A549 (cell line): ENCODE data around the gene CLMN. TPM values are rescaled to one million over a fixed set of nuclear protein-coding genes. Genes with fewer than 3 reads are reported as not detected.

Experiments used
- ATAC-seq, 2 experiments: fragments of 200-7000 bp in 1 of 2; fragments of >200 bp in 1 of 2; cut with Nextera tagmentation in 1 of 2; cut with Tn5 transposase in 1 of 2; 3 replicates each; pipeline versions ENCODE4 v1.8.0 to v1.9.1; 2018 to 2020; ENCODE audit warnings: mild to moderate bottlenecking in 1 of 2, moderate library complexity in 1 of 2
- CTCF ChIA-PET: fragments of 300-600 bp; sonication (Branson Sonifier 250); formaldehyde crosslinking; extraction: SDS; loops from one replicate; lab custom pipeline; 2021; ENCODE audit warnings: antibody characterized with exemption, inconsistent platforms; lab: Yijun Ruan, JAX
- POLR2A ChIA-PET: fragments of 350-600 bp; formaldehyde crosslinking; extraction: SDS; loops from one replicate; lab custom pipeline; 2021; ENCODE audit warnings: antibody characterized with exemption, inconsistent platforms; lab: Yijun Ruan, JAX
- DNase-seq, 2 experiments: peaks; one replicate each; pipeline versions ENCODE4 v3.0.0 to v3.0.0-alpha.2; 2011 to 2016; ENCODE audit warnings: low read depth in 1 of 2, low spot score in 1 of 2
- FAIRE-seq: peaks from 2 replicates; lab custom pipeline; 2011; peaks lifted over from hg19 to GRCh38; lab: Jason Lieb, UNC
- H3K27ac ChIP-seq, 2 experiments: fragments of >200 bp; sonication (Bioruptor Twin); formaldehyde crosslinking; 3 replicates each; pipeline ENCODE4 v1.5.1; 2016 to 2017
- H3K4me1 ChIP-seq: fragments of >200 bp; sonication (Bioruptor Twin); formaldehyde crosslinking; 3 replicates; pipeline ENCODE4 v1.6.1; 2016
- H3K4me2 ChIP-seq: fragments of >200 bp; sonication (Bioruptor Twin); formaldehyde crosslinking; 3 replicates; pipeline ENCODE4 v1.6.1; 2016
- H3K4me3 ChIP-seq: fragments of >200 bp; sonication (Bioruptor Twin); formaldehyde crosslinking; 3 replicates; pipeline ENCODE4 v1.5.1; 2016
- H3K9me3 ChIP-seq: fragments of >200 bp; sonication (Bioruptor Twin); formaldehyde crosslinking; 3 replicates; pipeline ENCODE4 v1.6.1; 2016
- BCL3 ChIP-seq: fragments of >200 bp; sonication (Bioruptor Twin); formaldehyde crosslinking; IDR thresholded peaks from 3 replicates; pipeline ENCODE4 v1.6.1; 2016
- BHLHE40 ChIP-seq: IDR thresholded peaks from 2 replicates; pipeline ENCODE4 v1.6.1; 2012; ENCODE audit warnings: low read depth, low read length, inconsistent platforms
- CEBPB ChIP-seq, 2 experiments: fragments of >200 bp in 1 of 2; sonication (Bioruptor Twin) in 1 of 2; formaldehyde crosslinking in 1 of 2; IDR thresholded peaks; 2 replicates each; pipeline ENCODE4 v1.6.1; 2012 to 2016
- CHD2 ChIP-seq: fragments of 150-350 bp; IDR thresholded peaks from 2 replicates; pipeline ENCODE4 v1.6.1; 2014; ENCODE audit warnings: low read length; ENCODE audit not compliant: partially characterized antibody
- EHF ChIP-seq: fragments of 250-450 bp; sonication (Bioruptor Pico); IDR thresholded peaks from 2 replicates; pipeline ENCODE4 v1.5.0; 2020; ENCODE audit warnings: mild to moderate bottlenecking
- FOSB ChIP-seq: fragments of 250-450 bp; sonication (Bioruptor Pico); IDR thresholded peaks from 2 replicates; pipeline ENCODE4 v1.5.0; 2020; ENCODE audit warnings: mild to moderate bottlenecking, moderate library complexity
- FOSL2 ChIP-seq, 2 experiments: fragments of 450-650 bp in 1 of 2; fragments of >200 bp in 1 of 2; sonication (Bioruptor Twin) in 1 of 2; formaldehyde crosslinking; IDR thresholded peaks; 2 replicates each; pipeline versions ENCODE4 v1.5.0 to v1.6.1; 2016 to 2020; ENCODE audit warnings: mild to moderate bottlenecking in 1 of 2, moderate library complexity in 1 of 2
- HDAC2 ChIP-seq: fragments of 200-600 bp; sonication (generic); IDR thresholded peaks from 2 replicates; pipeline ENCODE4 v1.6.1; 2016
- HOXB13 ChIP-seq: fragments of 250-450 bp; sonication (Bioruptor Pico); IDR thresholded peaks from 2 replicates; pipeline ENCODE4 v1.5.0; 2020; ENCODE audit warnings: low read depth, mild to moderate bottlenecking, moderate library complexity
- KDM5A ChIP-seq: fragments of 200-600 bp; sonication (generic); IDR thresholded peaks from 2 replicates; pipeline ENCODE4 v1.6.1; 2016; ENCODE audit warnings: antibody characterized with exemption, mild to moderate bottlenecking
- MAFK ChIP-seq: fragments of 450-650 bp; IDR thresholded peaks from 2 replicates; pipeline ENCODE4 v1.6.1; 2014; ENCODE audit not compliant: partially characterized antibody
- NFE2L2 ChIP-seq: fragments of 150-350 bp; conservative IDR thresholded peaks from 2 replicates; pipeline ENCODE4 v1.6.1; 2014; ENCODE audit warnings: low read length
- PBX3 ChIP-seq: IDR thresholded peaks from 2 replicates; pipeline ENCODE4 v1.6.1; 2012
- POLR2AphosphoS2 ChIP-seq: conservative IDR thresholded peaks from 2 replicates; pipeline ENCODE4 v1.6.1; 2012; ENCODE audit warnings: low read length, improper control_type of control experiment, inconsistent platforms
- RFX5 ChIP-seq: fragments of 450-650 bp; IDR thresholded peaks from 2 replicates; pipeline ENCODE4 v1.7.1; 2014; ENCODE audit warnings: antibody characterized with exemption, mild to moderate bottlenecking, moderate library complexity
- SMC3 ChIP-seq: fragments of >200 bp; sonication (Bioruptor Twin); formaldehyde crosslinking; IDR thresholded peaks from 3 replicates; pipeline ENCODE4 v1.6.1; 2018; ENCODE audit warnings: inconsistent platforms
- SREBF2 ChIP-seq: fragments of 450-650 bp; IDR thresholded peaks from 2 replicates; pipeline ENCODE4 v1.6.1; 2014; ENCODE audit warnings: mild to moderate bottlenecking, moderate library complexity
- ZFP36 ChIP-seq: fragments of 450-650 bp; IDR thresholded peaks from 2 replicates; pipeline ENCODE4 v1.6.1; 2014; ENCODE audit warnings: borderline replicate concordance; ENCODE audit not compliant: partially characterized antibody
- ZNF302 ChIP-seq: fragments of 250-450 bp; sonication (Bioruptor Pico); IDR thresholded peaks from 2 replicates; pipeline ENCODE4 v1.9.0; 2021; ENCODE audit warnings: inconsistent platforms, mild to moderate bottlenecking, moderate library complexity
- WGBS: methylation state at CpG from one replicate; pipeline ENCODE4 v1.1.6; 2017; ENCODE audit errors: missing lambda C conversion rate; 5-methylcytosine and 5-hydroxymethylcytosine counted together
- polyA plus RNA-seq, 4 experiments: library from polyadenylated mRNA; depleted of rRNA in 3 of 4; stranded (reverse); fragments of >200 nt; fragmentation: RNase III in 1 of 4; extraction: RNeasy Plus Mini Kit Qiagen cat#74134 plus additional on column Dnase treatment in 1 of 4; gene quantifications; 2 replicates in 3 of 4; 3 replicates in 1 of 4; pipeline ENCODE4 v1.2.3, GENCODE V29; 2011 to 2017
- TF ChIP-seq, protein P1 (sequence below): fragments of 200-600 bp; sonication (generic); IDR thresholded peaks from 2 replicates; pipeline ENCODE4 v1.6.1; 2016; ENCODE audit warnings: antibody characterized with exemption, mild to moderate bottlenecking, moderate library complexity
- TF ChIP-seq, protein P2 (sequence below): fragments of 450-650 bp; IDR thresholded peaks from 2 replicates; pipeline ENCODE4 v1.6.1; 2014; ENCODE audit warnings: antibody characterized with exemption

The CLMN gene
- polyA plus RNA-seq, 2 of the 4 experiments (the other 2 are of a cell fraction), result 2.9 to 10.6 TPM

- WGBS, result 92% methylated on average over 2 of the region's 2 CpGs
- no peak overlapping the region for H3K4me2 ChIP-seq
- H3K27ac ChIP-seq, result no peak overlapping the region
- peaks cover 7% of the 10 kb centered on the region for H3K4me1 ChIP-seq
- DNase-seq (no peak), ATAC-seq (no peak), FAIRE-seq (no peak)
- TF ChIP-seq SMC3, result no peak
- no peak for TF ChIP-seq CHD2
- no peak for TF ChIP-seq FOSB (CRISPR knock-in tag)
- no peak for TF ChIP-seq MAFK
- no peak for TF ChIP-seq KDM5A
- TF ChIP-seq SREBF2, result no peak
- TF ChIP-seq, protein P1, sequence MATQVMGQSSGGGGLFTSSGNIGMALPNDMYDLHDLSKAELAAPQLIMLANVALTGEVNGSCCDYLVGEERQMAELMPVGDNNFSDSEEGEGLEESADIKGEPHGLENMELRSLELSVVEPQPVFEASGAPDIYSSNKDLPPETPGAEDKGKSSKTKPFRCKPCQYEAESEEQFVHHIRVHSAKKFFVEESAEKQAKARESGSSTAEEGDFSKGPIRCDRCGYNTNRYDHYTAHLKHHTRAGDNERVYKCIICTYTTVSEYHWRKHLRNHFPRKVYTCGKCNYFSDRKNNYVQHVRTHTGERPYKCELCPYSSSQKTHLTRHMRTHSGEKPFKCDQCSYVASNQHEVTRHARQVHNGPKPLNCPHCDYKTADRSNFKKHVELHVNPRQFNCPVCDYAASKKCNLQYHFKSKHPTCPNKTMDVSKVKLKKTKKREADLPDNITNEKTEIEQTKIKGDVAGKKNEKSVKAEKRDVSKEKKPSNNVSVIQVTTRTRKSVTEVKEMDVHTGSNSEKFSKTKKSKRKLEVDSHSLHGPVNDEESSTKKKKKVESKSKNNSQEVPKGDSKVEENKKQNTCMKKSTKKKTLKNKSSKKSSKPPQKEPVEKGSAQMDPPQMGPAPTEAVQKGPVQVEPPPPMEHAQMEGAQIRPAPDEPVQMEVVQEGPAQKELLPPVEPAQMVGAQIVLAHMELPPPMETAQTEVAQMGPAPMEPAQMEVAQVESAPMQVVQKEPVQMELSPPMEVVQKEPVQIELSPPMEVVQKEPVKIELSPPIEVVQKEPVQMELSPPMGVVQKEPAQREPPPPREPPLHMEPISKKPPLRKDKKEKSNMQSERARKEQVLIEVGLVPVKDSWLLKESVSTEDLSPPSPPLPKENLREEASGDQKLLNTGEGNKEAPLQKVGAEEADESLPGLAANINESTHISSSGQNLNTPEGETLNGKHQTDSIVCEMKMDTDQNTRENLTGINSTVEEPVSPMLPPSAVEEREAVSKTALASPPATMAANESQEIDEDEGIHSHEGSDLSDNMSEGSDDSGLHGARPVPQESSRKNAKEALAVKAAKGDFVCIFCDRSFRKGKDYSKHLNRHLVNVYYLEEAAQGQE, result no peak
- no peak for TF ChIP-seq ZFP36
- no peak for TF ChIP-seq BHLHE40
- no peak for TF ChIP-seq EHF (CRISPR knock-in tag)
- no peak for TF ChIP-seq POLR2AphosphoS2
- no peak for TF ChIP-seq PBX3
- TF ChIP-seq ZNF302 (CRISPR knock-in tag), result no peak
- TF ChIP-seq FOSL2 (IDR thresholded peaks at IDR 0.05), result no peak
- no peak for TF ChIP-seq FOSL2 (CRISPR knock-in tag; IDR thresholded peaks at IDR 0.05)
- TF ChIP-seq RFX5, result no peak
- TF ChIP-seq CEBPB (IDR thresholded peaks at IDR 0.05), result no peak
- no peak for TF ChIP-seq HDAC2
- POLR2A ChIA-PET, result no interaction called here
- peaks cover 11% of the 10 kb centered on the region; the same call in 1 of the 3 replicates for H3K9me3 ChIP-seq
- CTCF ChIA-PET, result interaction anchor here (1.2 to 1.3 kb wide), 2 partner anchors 177 to 248 kb away, joined by 3 to 4 read pairs; no protein-coding TSS in a partner anchor
- H3K4me3 ChIP-seq, result no peak overlapping the region
These were observed 135.3 kb downstream of the CLMN start for GRCh38 chr14:95184413-95184790.

DNA sequence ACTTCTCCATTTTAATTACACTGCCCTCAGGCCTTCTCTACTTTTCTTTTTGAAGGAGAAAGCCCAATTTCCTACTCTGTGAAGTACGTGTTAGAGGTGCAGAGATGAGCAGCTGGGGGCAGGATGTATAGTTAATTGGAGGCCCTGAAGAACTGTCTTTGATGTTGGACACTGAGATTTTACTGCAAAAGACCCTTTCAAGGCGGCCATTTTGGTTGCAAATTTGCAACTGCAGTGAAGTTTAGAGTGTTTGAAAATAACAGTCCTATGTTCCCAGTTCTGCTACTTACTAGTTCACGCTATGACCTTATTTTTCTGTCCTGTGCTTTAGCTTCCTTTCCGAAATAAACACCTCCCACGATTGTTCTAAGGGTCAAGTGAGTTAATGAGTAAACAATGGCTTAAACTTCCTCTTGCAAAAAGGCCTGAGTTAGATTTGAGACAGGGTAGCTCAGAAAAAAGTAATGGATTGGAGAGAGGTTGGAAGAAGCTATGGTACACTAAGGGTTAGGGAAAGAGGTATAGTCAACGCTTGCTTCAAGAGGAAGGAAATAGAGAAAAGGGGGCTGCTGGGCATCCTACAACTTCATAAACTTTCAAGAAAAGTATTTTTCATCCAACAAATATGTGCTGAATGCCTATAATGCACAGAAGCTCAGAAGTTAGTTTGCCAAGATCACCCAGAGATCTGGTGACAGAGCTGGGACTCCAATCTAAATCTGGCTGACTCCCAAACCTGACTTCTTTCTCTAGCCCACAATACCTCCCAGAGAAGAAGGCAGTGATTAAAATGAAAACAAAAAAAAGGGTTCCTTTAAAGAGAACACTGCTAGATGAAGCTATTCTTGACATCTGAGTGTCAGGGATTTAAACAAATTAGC is 135.9 kb downstream of the CLMN start:
- ChIA-PET POLR2A (no interaction called here), CTCF (interaction anchor here (1.2 to 1.3 kb wide), 2 partner anchors 178 to 248 kb away, joined by 3 to 4 read pairs; no protein-coding TSS in a partner anchor)
- 61% methylated on average over 6 of the region's 6 CpGs for WGBS
- DNase-seq (no peak), ATAC-seq (no peak), FAIRE-seq (no peak)
- Histone ChIP-seq H3K4me1 (peaks cover 7% of the 10 kb centered on the region), H3K27ac (no peak overlapping the region), H3K9me3 (peaks cover 9% of the 10 kb centered on the region; the same call in 1 of the 3 replicates), H3K4me3 (no peak overlapping the region), H3K4me2 (peak overlapping the region; percentile 45)
- TF ChIP-seq HOXB13 (CRISPR knock-in tag), result no peak

GRCh38 chr14:95183082-95183481 is 136.6 kb downstream of the CLMN start:
- 0 out of 3 replicates have a peak, but pooled peaks cover 2% of the 10 kb centered on the region for H3K9me3 ChIP-seq
- no peak for ATAC-seq
- POLR2A ChIA-PET, result no interaction called here
- no peak for DNase-seq
- TF ChIP-seq NFE2L2 (no peak), ZNF302 (CRISPR knock-in tag) (no peak), BCL3 (no peak)
- TF ChIP-seq, protein P2, sequence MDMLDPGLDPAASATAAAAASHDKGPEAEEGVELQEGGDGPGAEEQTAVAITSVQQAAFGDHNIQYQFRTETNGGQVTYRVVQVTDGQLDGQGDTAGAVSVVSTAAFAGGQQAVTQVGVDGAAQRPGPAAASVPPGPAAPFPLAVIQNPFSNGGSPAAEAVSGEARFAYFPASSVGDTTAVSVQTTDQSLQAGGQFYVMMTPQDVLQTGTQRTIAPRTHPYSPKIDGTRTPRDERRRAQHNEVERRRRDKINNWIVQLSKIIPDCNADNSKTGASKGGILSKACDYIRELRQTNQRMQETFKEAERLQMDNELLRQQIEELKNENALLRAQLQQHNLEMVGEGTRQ, result no peak
- 82% methylated on average over 1 of the region's 1 CpG for WGBS
- no peak overlapping the region for H3K4me2 ChIP-seq
- H3K4me3 ChIP-seq, result no peak overlapping the region
- H3K4me1 ChIP-seq, result peaks cover 7% of the 10 kb centered on the region
- no peak for FAIRE-seq
- H3K27ac ChIP-seq, result no peak overlapping the region
- CTCF ChIA-PET, result interaction anchor here (1.2 to 1.3 kb wide), 2 partner anchors 178 to 249 kb away, joined by 3 to 4 read pairs; no protein-coding TSS in a partner anchor
